HL-60 (cell line): ENCODE data around the gene TTC27.

ENCODE experiments used
- DNase-seq, 2 experiments: peaks; one replicate each; pipeline ENCODE4 v3.0.0-alpha.2; 2010 to 2020; ENCODE audit warnings: low read depth in 1 of 2, low spot score in 1 of 2
- H3K27ac ChIP-seq: fragments of 250-450 bp; sonication (Bioruptor Pico); replicated peaks from 2 replicates; pipeline ENCODE4 v1.5.1; 2020; ENCODE audit warnings: mild to moderate bottlenecking, moderate library complexity
- H3K27me3 ChIP-seq: fragments of 250-450 bp; sonication (Bioruptor Pico); 2 replicates; pipeline ENCODE4 v1.5.1; 2021; ENCODE audit warnings: mild to moderate bottlenecking, moderate library complexity; ENCODE audit not compliant: insufficient read depth, poor library complexity, severe bottlenecking
- H3K4me3 ChIP-seq: replicated peaks from 2 replicates; pipeline ENCODE4 v1.5.1; 2011; ENCODE audit warnings: mild to moderate bottlenecking, control low read depth, low read length; ENCODE audit not compliant: insufficient read depth
- CTCF ChIP-seq: IDR thresholded peaks from one replicate; pipeline ENCODE4 v1.5.1; 2011; ENCODE audit warnings: low read length, control low read depth, inconsistent platforms; ENCODE audit not compliant: insufficient read depth
- GABPA ChIP-seq: IDR thresholded peaks from 2 replicates; pipeline ENCODE4 v1.6.1; 2012; ENCODE audit warnings: low read depth
- POLR2AphosphoS5 ChIP-seq: IDR thresholded peaks from 2 replicates; pipeline ENCODE4 v1.6.1; 2012; ENCODE audit warnings: low read depth
- SPI1 ChIP-seq: IDR thresholded peaks from 2 replicates; pipeline ENCODE4 v1.6.1; 2012; ENCODE audit warnings: low read depth, mild to moderate bottlenecking, borderline replicate concordance
- TF ChIP-seq, protein P1 (sequence below): IDR thresholded peaks from 2 replicates; pipeline ENCODE4 v1.6.1; 2012; ENCODE audit warnings: low read depth; ENCODE audit not compliant: insufficient replicate concordance

Gene TTC27

GRCh38 chr2:32760628-32761027, 132.8 kb downstream of the TTC27 start:
- Histone ChIP-seq H3K4me3 (no peak overlapping the region), H3K27me3 (no peaks in the 10 kb centered on the region), H3K27ac (no peak overlapping the region)
- no peak for DNase-seq
- no peak for TF ChIP-seq CTCF
- TF ChIP-seq, protein P1, sequence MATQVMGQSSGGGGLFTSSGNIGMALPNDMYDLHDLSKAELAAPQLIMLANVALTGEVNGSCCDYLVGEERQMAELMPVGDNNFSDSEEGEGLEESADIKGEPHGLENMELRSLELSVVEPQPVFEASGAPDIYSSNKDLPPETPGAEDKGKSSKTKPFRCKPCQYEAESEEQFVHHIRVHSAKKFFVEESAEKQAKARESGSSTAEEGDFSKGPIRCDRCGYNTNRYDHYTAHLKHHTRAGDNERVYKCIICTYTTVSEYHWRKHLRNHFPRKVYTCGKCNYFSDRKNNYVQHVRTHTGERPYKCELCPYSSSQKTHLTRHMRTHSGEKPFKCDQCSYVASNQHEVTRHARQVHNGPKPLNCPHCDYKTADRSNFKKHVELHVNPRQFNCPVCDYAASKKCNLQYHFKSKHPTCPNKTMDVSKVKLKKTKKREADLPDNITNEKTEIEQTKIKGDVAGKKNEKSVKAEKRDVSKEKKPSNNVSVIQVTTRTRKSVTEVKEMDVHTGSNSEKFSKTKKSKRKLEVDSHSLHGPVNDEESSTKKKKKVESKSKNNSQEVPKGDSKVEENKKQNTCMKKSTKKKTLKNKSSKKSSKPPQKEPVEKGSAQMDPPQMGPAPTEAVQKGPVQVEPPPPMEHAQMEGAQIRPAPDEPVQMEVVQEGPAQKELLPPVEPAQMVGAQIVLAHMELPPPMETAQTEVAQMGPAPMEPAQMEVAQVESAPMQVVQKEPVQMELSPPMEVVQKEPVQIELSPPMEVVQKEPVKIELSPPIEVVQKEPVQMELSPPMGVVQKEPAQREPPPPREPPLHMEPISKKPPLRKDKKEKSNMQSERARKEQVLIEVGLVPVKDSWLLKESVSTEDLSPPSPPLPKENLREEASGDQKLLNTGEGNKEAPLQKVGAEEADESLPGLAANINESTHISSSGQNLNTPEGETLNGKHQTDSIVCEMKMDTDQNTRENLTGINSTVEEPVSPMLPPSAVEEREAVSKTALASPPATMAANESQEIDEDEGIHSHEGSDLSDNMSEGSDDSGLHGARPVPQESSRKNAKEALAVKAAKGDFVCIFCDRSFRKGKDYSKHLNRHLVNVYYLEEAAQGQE = no peak
- no peak for TF ChIP-seq GABPA

DNA sequence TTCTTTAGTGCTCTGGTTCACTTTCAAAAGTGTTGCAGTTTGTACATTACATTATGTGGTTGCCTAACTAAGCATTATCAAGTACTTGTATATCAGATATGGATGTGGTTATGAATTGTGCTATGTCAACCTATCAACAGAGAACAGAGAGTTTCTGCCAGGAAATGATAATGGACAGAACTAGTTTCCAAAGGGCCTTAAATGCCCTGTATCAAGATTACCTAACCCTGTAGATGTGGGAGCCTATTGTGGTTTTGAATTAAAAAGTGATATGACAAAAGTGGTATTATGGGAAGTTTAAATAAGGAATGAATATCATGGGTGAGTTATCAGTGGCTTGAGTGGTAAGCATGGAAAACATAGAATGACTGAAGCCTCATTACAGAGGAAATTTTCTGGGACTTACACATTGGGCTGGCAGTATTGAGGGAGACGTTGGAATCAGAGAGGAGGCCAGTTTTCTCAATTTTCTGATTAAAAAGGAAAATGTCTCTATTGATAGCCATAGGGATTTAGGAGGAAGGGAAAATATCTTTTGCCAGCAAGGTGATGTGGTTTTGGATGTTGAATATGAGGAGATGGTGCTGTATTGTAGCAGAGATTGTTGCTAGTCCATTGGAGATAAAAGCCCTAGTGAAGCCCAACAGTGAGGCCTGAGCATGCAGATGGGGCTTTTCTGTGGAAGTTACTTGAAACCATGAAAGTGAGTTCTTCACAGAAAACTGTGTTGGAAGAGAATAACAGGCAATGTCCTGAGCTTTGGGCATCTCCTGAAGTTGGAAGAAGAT, 140.7 kb downstream of the TTC27 start:
- DNase-seq = no peak
- no peak for TF ChIP-seq CTCF
- no peak for TF ChIP-seq GABPA
- Histone ChIP-seq H3K27me3 (no peaks in the 10 kb centered on the region), H3K4me3 (no peak overlapping the region), H3K27ac (no peak overlapping the region)

- H3K27me3 ChIP-seq = no peaks in the 10 kb centered on the region
- TF ChIP-seq CTCF = no peak
- TF ChIP-seq POLR2AphosphoS5 = no peak
- TF ChIP-seq, protein P1 = no peak
- no peak for TF ChIP-seq SPI1
- TF ChIP-seq GABPA = no peak
- DNase-seq = no peak
- no peak overlapping the region for H3K27ac ChIP-seq
- H3K4me3 ChIP-seq = no peak overlapping the region
These were observed 142.5 kb downstream of the TTC27 start for GRCh38 chr2:32770360-32770759.
